B cell (primary cell): ENCODE measurements around the gene IFNLR1. TPM values are rescaled to one million over a fixed set of nuclear protein-coding genes. Genes with fewer than 3 reads are reported as not detected.

Source experiments
- ATAC-seq: fragments of 200-7000 bp; cut with Tn5 transposase; one replicate; pipeline ENCODE4 v1.10.0; 2021; ENCODE audit warnings: low read depth, mild to moderate bottlenecking, moderate number of reproducible peaks, moderate library complexity
- CTCF ChIA-PET: fragments of 350-600 bp; sonication (Branson Sonifier 250); formaldehyde crosslinking; loops from one replicate; lab custom pipeline; 2021; ENCODE audit warnings: antibody characterized with exemption, inconsistent platforms; lab: Charles Lee
- POLR2A ChIA-PET: fragments of 350-600 bp; sonication (Branson Sonifier 250); formaldehyde crosslinking; loops from one replicate; lab custom pipeline; 2021; ENCODE audit warnings: antibody characterized with exemption; lab: Charles Lee
- DNase-seq: peaks from one replicate; pipeline ENCODE4 v3.0.0; 2013
- H2AFZ ChIP-seq: 2 replicates; pipeline ENCODE4 v1.6.1; 2012; ENCODE audit warnings: mild to moderate bottlenecking, low read depth, low read length; ENCODE audit not compliant: insufficient read depth, poor library complexity, severe bottlenecking
- H3K27ac ChIP-seq, 2 donors: 1 replicate in 1 of 2; 2 replicates in 1 of 2; pipeline ENCODE4 v1.5.1; 2012 to 2013; ENCODE audit warnings: low read length in 2 of 2, mild to moderate bottlenecking in 2 of 2, moderate library complexity in 1 of 2
- H3K27me3 ChIP-seq, 4 experiments: fragments of 200-600 bp in 1 of 4; sonication (generic) in 1 of 4; replicated peaks in 1 of 4; 1 replicate in 2 of 4; 2 replicates in 2 of 4; pipeline versions ENCODE4 v1.6.1 to v1.7.0; 2013 to 2016; ENCODE audit warnings: low read length in 3 of 4, mild to moderate bottlenecking in 2 of 4, mixed read lengths in 1 of 4, moderate library complexity in 1 of 4; ENCODE audit not compliant: insufficient read depth in 4 of 4, control insufficient read depth in 3 of 4; ENCODE audit errors: control extremely low read depth in 1 of 4
- H3K36me3 ChIP-seq, 2 experiments: replicated peaks in 1 of 2; 1 replicate in 1 of 2; 2 replicates in 1 of 2; pipeline versions ENCODE4 v1.6.1 to v1.7.1; 2013; ENCODE audit warnings: low read length in 1 of 2; ENCODE audit not compliant: insufficient read depth in 2 of 2, control insufficient read depth in 1 of 2; ENCODE audit errors: control extremely low read depth in 1 of 2, extremely low read depth in 1 of 2
- H3K4me1 ChIP-seq, 2 donors: fragments of 200-600 bp in 1 of 2; sonication (generic) in 1 of 2; 1 replicate in 1 of 2; 2 replicates in 1 of 2; pipeline versions ENCODE4 v1.5.1 to v1.6.1; 2013 to 2017; ENCODE audit warnings: low read length in 2 of 2; ENCODE audit not compliant: control insufficient read depth in 2 of 2, insufficient read depth in 2 of 2
- H3K4me2 ChIP-seq: replicated peaks from 2 replicates; pipeline ENCODE3; 2012; ENCODE audit warnings: mild to moderate bottlenecking, low read depth, low read length; ENCODE audit not compliant: poor library complexity, severe bottlenecking
- H3K4me3 ChIP-seq, 5 experiments: fragments of 200-600 bp in 1 of 5; sonication (generic) in 1 of 5; 1 replicate in 3 of 5; 2 replicates in 2 of 5; pipeline versions ENCODE4 v1.5.1 to v1.7.0; 2011 to 2016; ENCODE audit warnings: low read length in 4 of 5, mild to moderate bottlenecking in 4 of 5, low read depth in 2 of 5, control low read depth in 1 of 5, moderate library complexity in 1 of 5; ENCODE audit not compliant: insufficient read depth in 1 of 5; ENCODE audit errors: control extremely low read depth in 1 of 5, extremely low read depth in 1 of 5
- H3K79me2 ChIP-seq: fragments of 200-600 bp; sonication (generic); one replicate; pipeline ENCODE4 v1.6.0; 2016; ENCODE audit warnings: low read length; ENCODE audit not compliant: control insufficient read depth, insufficient read depth
- H3K9ac ChIP-seq: fragments of 200-600 bp; sonication (generic); 2 replicates; pipeline ENCODE4 v1.6.1; 2017; ENCODE audit warnings: mild to moderate bottlenecking, low read length, moderate library complexity
- H3K9me3 ChIP-seq, 3 donors: one replicate each; pipeline versions ENCODE4 v1.6.1 to v1.7.1; 2013; ENCODE audit warnings: low read length in 2 of 3; ENCODE audit not compliant: control insufficient read depth in 2 of 3, insufficient read depth in 1 of 3; ENCODE audit errors: control extremely low read depth in 1 of 3
- H4K20me1 ChIP-seq: 2 replicates; pipeline ENCODE4 v1.6.0; 2012; ENCODE audit warnings: mild to moderate bottlenecking, low read length; ENCODE audit not compliant: insufficient read depth, control insufficient read depth, poor library complexity, severe bottlenecking
- H3K27ac Mint-ChIP-seq: one replicate; pipeline ENCODE4 v1.8.0; 2021; ENCODE audit warnings: mixed read lengths
- H3K27me3 Mint-ChIP-seq: one replicate; pipeline ENCODE4 v1.8.0; 2021; ENCODE audit warnings: mixed read lengths
- H3K4me1 Mint-ChIP-seq: one replicate; pipeline ENCODE4 v1.8.0; 2021; ENCODE audit warnings: mixed read lengths
- H3K4me3 Mint-ChIP-seq: one replicate; pipeline ENCODE4 v1.8.0; 2021; ENCODE audit warnings: mixed read lengths
- H3K9me3 Mint-ChIP-seq: one replicate; pipeline ENCODE4 v1.8.0; 2022; ENCODE audit warnings: mixed read lengths; ENCODE audit not compliant: insufficient read depth
- CTCF ChIP-seq: fragments of 200-600 bp; IDR thresholded peaks from one replicate; pipeline ENCODE4 v1.8.0; 2022; ENCODE audit warnings: antibody characterized with exemption, mild to moderate bottlenecking
- EZH2 ChIP-seq: IDR thresholded peaks from 2 replicates; pipeline ENCODE4 v1.6.1; 2012; ENCODE audit warnings: borderline replicate concordance, low read depth, mild to moderate bottlenecking, moderate library complexity, low read length; ENCODE audit not compliant: insufficient read depth, poor library complexity, severe bottlenecking
- WGBS: methylation state at CpG from one replicate; pipeline ENCODE4 v1.1.5; 2013; ENCODE audit warnings: missing lambda C conversion rate; ENCODE audit not compliant: insufficient coverage; 5-methylcytosine and 5-hydroxymethylcytosine counted together
- intact Hi-C: fragments of 100-400 bp; cut with micrococcal nuclease; formaldehyde crosslinking; loops from one replicate; pipeline ENCODE4 v1.10.0; 2022
- polyA plus RNA-seq: library from polyadenylated mRNA; depleted of rRNA; stranded (reverse); fragments of >200 nt; gene quantifications from 2 replicates; pipeline ENCODE4 v1.2.3, GENCODE V29; 2012
- total RNA-seq, 2 donors: library from RNA; stranded (reverse); fragments of 120-200 nt in 1 of 2; gene quantifications; 1 replicate in 1 of 2; 2 replicates in 1 of 2; pipeline versions ENCODE4 v1.2.3 to v1.2.4, GENCODE V29; 2013 to 2022

The IFNLR1 gene
- total and polyA plus RNA-seq, 2 donors (not counting 1 experiment from before 2014, with no cell fraction given): 14.7 to 39.7 TPM

GRCh38 chr1:24154215-24154614, 32.9 kb downstream of the IFNLR1 start:
- Histone ChIP-seq H3K27me3 (peaks cover 0 to 7% (median 1%) of the 10 kb centered on the region in 4 experiments), H3K79me2 (no peaks in the 10 kb centered on the region), H3K4me3 (no peak overlapping the region), H3K4me1 (peaks cover 13 to 19% of the 10 kb centered on the region in 2 donors), H3K4me2 (no peak overlapping the region), H4K20me1 (no peaks in the 10 kb centered on the region), H3K9ac (no peak overlapping the region), H3K9me3 (no peaks in the 10 kb centered on the region), H3K36me3 (peaks cover 0 to 33% of the 10 kb centered on the region in 2 experiments), H3K27ac (no peak overlapping the region), H2AFZ (no peak overlapping the region)
- no CpG with 5 or more reads among the region's 8 CpGs for WGBS
- no peak overlapping the region for H3K27ac Mint-ChIP-seq
- peaks cover 29% of the 10 kb centered on the region for H3K4me1 Mint-ChIP-seq
- ChIA-PET POLR2A (no interaction called here), CTCF (interaction anchor here (1.0 to 10.5 kb wide), 6 partner anchors 36 to 433 kb away, joined by 4 to 387 read pairs (median 6); no protein-coding TSS in a partner anchor)
- intact Hi-C loops: no loop called here
- H3K27me3 Mint-ChIP-seq: no peaks in the 10 kb centered on the region
- DNase-seq: no peak
- no peak for ATAC-seq
- H3K4me3 Mint-ChIP-seq: no peak overlapping the region
- TF ChIP-seq CTCF (no peak), EZH2 (no peak)
- H3K9me3 Mint-ChIP-seq: no peaks in the 10 kb centered on the region

GRCh38 chr1:24152631-24153494, 34.2 kb downstream of the IFNLR1 start:
- Mint-ChIP-seq H3K4me1 (peaks cover 29% of the 10 kb centered on the region), H3K4me3 (no peak overlapping the region), H3K27me3 (no peaks in the 10 kb centered on the region), H3K27ac (no peak overlapping the region), H3K9me3 (no peaks in the 10 kb centered on the region)
- H3K36me3 ChIP-seq: peaks cover 0 to 20% of the 10 kb centered on the region in 2 experiments
- H3K79me2 ChIP-seq: no peaks in the 10 kb centered on the region
- intact Hi-C loops: no loop called here
- H3K4me3 ChIP-seq: no peak overlapping the region
- peaks cover 0 to 7% (median 1%) of the 10 kb centered on the region in 4 experiments for H3K27me3 ChIP-seq
- H3K4me1 ChIP-seq: peaks cover 13 to 19% of the 10 kb centered on the region in 2 donors
- ChIA-PET POLR2A (interaction anchor here (0.6 to 0.8 kb wide), 3 partner anchors 375 to 778 kb away, joined by 4 to 8 read pairs (median 7); no protein-coding TSS in a partner anchor), CTCF (interaction anchor here (1.2 to 10.5 kb wide), 9 partner anchors 9 to 434 kb away, joined by 3 to 387 read pairs (median 8); partner anchors contain the start of gene IFNLR1)
- H3K9me3 ChIP-seq: no peaks in the 10 kb centered on the region
- H2AFZ ChIP-seq: no peak overlapping the region
- TF ChIP-seq EZH2 (no peak), CTCF (no peak)
- no peak overlapping the region for H3K27ac ChIP-seq
- DNase-seq: no peak
- no peak overlapping the region for H3K9ac ChIP-seq
- 79% methylated on average over 10 of the region's 10 CpGs for WGBS
- no peak overlapping the region for H3K4me2 ChIP-seq
- ATAC-seq: no peak
- H4K20me1 ChIP-seq: no peaks in the 10 kb centered on the region
